H9 (cell line): ENCODE measurements around the gene DPYD. TPM values are rescaled to one million over a fixed set of nuclear protein-coding genes. Genes with fewer than 3 reads are reported as not detected.

Experiments
- DNase-seq: peaks from one replicate; pipeline ENCODE4 v3.0.0-alpha.2; 2017
- H2AFZ ChIP-seq: one replicate; pipeline ENCODE4 v1.6.1; 2013; ENCODE audit warnings: mild to moderate bottlenecking, low read length, control low read depth, moderate library complexity
- H2AK5ac ChIP-seq: 2 replicates; pipeline ENCODE4 v1.6.1; 2013; ENCODE audit warnings: low read length, control low read depth, mixed read lengths; ENCODE audit not compliant: insufficient read length
- H2BK120ac ChIP-seq: one replicate; pipeline ENCODE4 v1.6.1; 2013; ENCODE audit warnings: low read depth, mild to moderate bottlenecking, low read length, control low read depth, inconsistent platforms; ENCODE audit not compliant: poor library complexity, severe bottlenecking
- H2BK12ac ChIP-seq: 2 replicates; pipeline ENCODE4 v1.6.1; 2013; ENCODE audit warnings: low read length, control low read depth, mixed read lengths, low read depth; ENCODE audit not compliant: insufficient read length
- H2BK15ac ChIP-seq: 2 replicates; pipeline ENCODE4 v1.6.1; 2013; ENCODE audit warnings: low read depth, low read length, control low read depth
- H2BK20ac ChIP-seq: one replicate; pipeline ENCODE4 v1.6.1; 2013; ENCODE audit warnings: low read depth, mild to moderate bottlenecking, low read length, control low read depth, inconsistent platforms; ENCODE audit not compliant: poor library complexity, severe bottlenecking
- H2BK5ac ChIP-seq: 2 replicates; pipeline ENCODE4 v1.6.1; 2013; ENCODE audit warnings: low read length, control low read depth, mixed read lengths; ENCODE audit not compliant: insufficient read length
- H3K14ac ChIP-seq: 2 replicates; pipeline ENCODE4 v1.6.1; 2013; ENCODE audit warnings: low read length, control low read depth; ENCODE audit not compliant: insufficient read depth
- H3K18ac ChIP-seq: 2 replicates; pipeline ENCODE4 v1.6.1; 2013; ENCODE audit warnings: low read depth, mild to moderate bottlenecking, mixed read lengths, low read length, control low read depth; ENCODE audit not compliant: insufficient read length
- H3K23ac ChIP-seq: 2 replicates; pipeline ENCODE4 v1.6.1; 2013; ENCODE audit warnings: low read length, control low read depth, mixed read lengths, low read depth; ENCODE audit not compliant: insufficient read length
- H3K23me2 ChIP-seq: 2 replicates; pipeline ENCODE4 v1.6.1; 2013; ENCODE audit warnings: low read depth, mild to moderate bottlenecking, mixed read lengths, low read length, control low read depth; ENCODE audit not compliant: insufficient read length, poor library complexity, severe bottlenecking
- H3K27ac ChIP-seq: 2 replicates; pipeline ENCODE4 v1.5.1; 2013; ENCODE audit warnings: low read length, control low read depth, mixed read lengths, low read depth; ENCODE audit not compliant: insufficient read length
- H3K27me3 ChIP-seq: 2 replicates; pipeline ENCODE4 v1.6.1; 2013; ENCODE audit warnings: low read length, control low read depth, inconsistent platforms; ENCODE audit not compliant: insufficient read depth
- H3K4ac ChIP-seq: 2 replicates; pipeline ENCODE4 v1.6.1; 2013; ENCODE audit warnings: low read depth, mild to moderate bottlenecking, control low read depth, inconsistent platforms, low read length, moderate library complexity
- H3K4me1 ChIP-seq: 2 replicates; pipeline ENCODE4 v1.6.1; 2013; ENCODE audit warnings: low read length, control low read depth, inconsistent platforms; ENCODE audit not compliant: insufficient read depth
- H3K4me2 ChIP-seq: 2 replicates; pipeline ENCODE4 v1.6.1; 2013; ENCODE audit warnings: low read length, control low read depth, mixed read lengths; ENCODE audit not compliant: insufficient read length, insufficient read depth
- H3K56ac ChIP-seq: 2 replicates; pipeline ENCODE4 v1.6.1; 2013; ENCODE audit warnings: low read depth, mild to moderate bottlenecking, mixed read lengths, low read length, control low read depth; ENCODE audit not compliant: insufficient read length
- H3K79me1 ChIP-seq: 2 replicates; pipeline ENCODE4 v1.6.1; 2013; ENCODE audit warnings: low read depth, mild to moderate bottlenecking, moderate library complexity, low read length, control low read depth, inconsistent platforms; ENCODE audit not compliant: insufficient read depth, poor library complexity, severe bottlenecking
- H3K79me2 ChIP-seq: 2 replicates; pipeline ENCODE4 v1.6.1; 2013; ENCODE audit warnings: low read length, control low read depth, inconsistent platforms; ENCODE audit not compliant: insufficient read depth
- H3K9ac ChIP-seq: 2 replicates; pipeline ENCODE4 v1.6.1; 2013; ENCODE audit warnings: low read length, control low read depth, mixed read lengths; ENCODE audit not compliant: insufficient read length; ENCODE audit errors: extremely low read depth
- H3K9me3 ChIP-seq: one replicate; pipeline ENCODE4 v1.6.1; 2013; ENCODE audit warnings: low read depth, low read length, inconsistent platforms; ENCODE audit not compliant: control insufficient read depth
- H3T11ph ChIP-seq: one replicate; pipeline ENCODE4 v1.6.1; 2013; ENCODE audit warnings: mild to moderate bottlenecking, low read length, control low read depth, inconsistent platforms
- H4K20me1 ChIP-seq: one replicate; pipeline ENCODE4 v1.6.1; 2013; ENCODE audit not compliant: control insufficient read depth, insufficient read length, insufficient read depth
- H4K5ac ChIP-seq: 2 replicates; pipeline ENCODE4 v1.6.1; 2013; ENCODE audit warnings: low read depth, mild to moderate bottlenecking, mixed read lengths, low read length, control low read depth; ENCODE audit not compliant: insufficient read length
- H4K8ac ChIP-seq: replicated peaks from 2 replicates; pipeline ENCODE4 v1.6.1; 2013; ENCODE audit warnings: low read length, control low read depth, mixed read lengths, low read depth; ENCODE audit not compliant: insufficient read length
- H4K91ac ChIP-seq: 2 replicates; pipeline ENCODE4 v1.6.1; 2013; ENCODE audit warnings: low read depth, mild to moderate bottlenecking, moderate library complexity, mixed read lengths, low read length, control low read depth; ENCODE audit not compliant: insufficient read length
- H3K27ac Mint-ChIP-seq, 3 experiments: 2 replicates in 2 of 3; 3 replicates in 1 of 3; pipeline ENCODE4 v1.8.0; 2020 to 2021; ENCODE audit warnings: mixed read lengths in 3 of 3, mild to moderate bottlenecking in 1 of 3, moderate library complexity in 1 of 3
- H3K27me3 Mint-ChIP-seq: 2 replicates; pipeline ENCODE4 v1.8.0; 2021; ENCODE audit warnings: low read depth, mild to moderate bottlenecking, moderate library complexity, mixed read lengths
- H3K36me3 Mint-ChIP-seq, 3 experiments: 2 replicates in 2 of 3; 3 replicates in 1 of 3; pipeline ENCODE4 v1.8.0; 2020 to 2021; ENCODE audit warnings: low read depth in 3 of 3, mixed read lengths in 3 of 3; ENCODE audit not compliant: insufficient read depth in 1 of 3
- H3K4me1 Mint-ChIP-seq, 2 experiments: 2 replicates each; pipeline ENCODE4 v1.8.0; 2020; ENCODE audit warnings: mixed read lengths in 2 of 2
- H3K4me3 Mint-ChIP-seq, 2 experiments: 2 replicates in 1 of 2; 3 replicates in 1 of 2; pipeline ENCODE4 v1.8.0; 2020 to 2021; ENCODE audit warnings: mild to moderate bottlenecking in 2 of 2, mixed read lengths in 2 of 2, moderate library complexity in 1 of 2
- H3K9me3 Mint-ChIP-seq, 2 experiments: 2 replicates in 1 of 2; 3 replicates in 1 of 2; pipeline ENCODE4 v1.8.0; 2020; ENCODE audit warnings: mild to moderate bottlenecking in 2 of 2, mixed read lengths in 2 of 2, moderate library complexity in 1 of 2
- CTCF ChIP-seq: fragments of 200-600 bp; sonication (generic); conservative IDR thresholded peaks from 3 replicates; pipeline ENCODE4 v1.8.0; 2021; ENCODE audit warnings: antibody characterized with exemption, mild to moderate bottlenecking
- WGBS: extraction: QIAGEN DNeasy Blood & Tissue Kit; methylation state at CpG from one replicate; pipeline ENCODE4 v1.1.7; 2013; ENCODE audit warnings: missing lambda C conversion rate, low lambda C conversion rate, mixed read lengths; ENCODE audit not compliant: insufficient read length; ENCODE audit errors: extremely low coverage; 5-methylcytosine and 5-hydroxymethylcytosine counted together
- total RNA-seq: library from RNA; stranded (reverse); gene quantifications from 2 replicates; pipeline ENCODE4 v1.2.1, GENCODE V29; 2021

Gene DPYD
- total RNA-seq, 1 experiment from 2014 or later = 0.37 TPM

- H3T11ph ChIP-seq = no peak overlapping the region
- H3K18ac ChIP-seq = no peak overlapping the region
- no peak overlapping the region for H2BK120ac ChIP-seq
- no peak overlapping the region for H3K4me3 Mint-ChIP-seq
- no peak overlapping the region for H3K14ac ChIP-seq
- no peak overlapping the region for H2AK5ac ChIP-seq
- no peak overlapping the region for H2BK15ac ChIP-seq
- H2BK5ac ChIP-seq = no peak overlapping the region
- no peaks in the 10 kb centered on the region for H3K27me3 ChIP-seq
- H3K23ac ChIP-seq = no peak overlapping the region
- H3K27ac Mint-ChIP-seq = no peak overlapping the region
- no peaks in the 10 kb centered on the region; the same call in 1 of the 2 replicates for H3K4me1 ChIP-seq
- H3K56ac ChIP-seq = no peak overlapping the region
- no peaks in the 10 kb centered on the region for H3K9me3 ChIP-seq
- H4K20me1 ChIP-seq = no peaks in the 10 kb centered on the region
- DNase-seq = no peak
- H3K27ac ChIP-seq = no peak overlapping the region
- H2AFZ ChIP-seq = no peak overlapping the region
- peaks cover 0 to 7% of the 10 kb centered on the region in 2 experiments; a peak in 1 of 4 replicates for H3K4me1 Mint-ChIP-seq
- no peak overlapping the region for H4K91ac ChIP-seq
- no peaks in the 10 kb centered on the region for H3K79me1 ChIP-seq
- no peak overlapping the region for H3K9ac ChIP-seq
- peaks cover 3% of the 10 kb centered on the region; the same call in 1 of the 2 replicates for H3K27me3 Mint-ChIP-seq
- no peak overlapping the region for H4K8ac ChIP-seq
- no peak overlapping the region for H3K4me2 ChIP-seq
- H3K4ac ChIP-seq = no peak overlapping the region
- H3K79me2 ChIP-seq = no peaks in the 10 kb centered on the region
- no peak overlapping the region for H2BK20ac ChIP-seq
- H3K23me2 ChIP-seq = no peaks in the 10 kb centered on the region
- H3K9me3 Mint-ChIP-seq = peaks cover 0 to under 1% of the 10 kb centered on the region in 2 experiments; a peak in 2 of 5 replicates
- WGBS = no CpG with 5 or more reads among the region's 3 CpGs
- H2BK12ac ChIP-seq = no peak overlapping the region
- no peak for TF ChIP-seq CTCF
- no peaks in the 10 kb centered on the region for H3K36me3 Mint-ChIP-seq
- H4K5ac ChIP-seq = no peak overlapping the region
These were observed 106.0 kb downstream of the DPYD start for GRCh38 chr1:97814804-97815203.
